ENCODE data around the gene MYOM3.

GRCh38 chr1:24125456-24125855 is 13.5 kb upstream of the MYOM3 start:
- TF ChIP-seq, protein P1, sequence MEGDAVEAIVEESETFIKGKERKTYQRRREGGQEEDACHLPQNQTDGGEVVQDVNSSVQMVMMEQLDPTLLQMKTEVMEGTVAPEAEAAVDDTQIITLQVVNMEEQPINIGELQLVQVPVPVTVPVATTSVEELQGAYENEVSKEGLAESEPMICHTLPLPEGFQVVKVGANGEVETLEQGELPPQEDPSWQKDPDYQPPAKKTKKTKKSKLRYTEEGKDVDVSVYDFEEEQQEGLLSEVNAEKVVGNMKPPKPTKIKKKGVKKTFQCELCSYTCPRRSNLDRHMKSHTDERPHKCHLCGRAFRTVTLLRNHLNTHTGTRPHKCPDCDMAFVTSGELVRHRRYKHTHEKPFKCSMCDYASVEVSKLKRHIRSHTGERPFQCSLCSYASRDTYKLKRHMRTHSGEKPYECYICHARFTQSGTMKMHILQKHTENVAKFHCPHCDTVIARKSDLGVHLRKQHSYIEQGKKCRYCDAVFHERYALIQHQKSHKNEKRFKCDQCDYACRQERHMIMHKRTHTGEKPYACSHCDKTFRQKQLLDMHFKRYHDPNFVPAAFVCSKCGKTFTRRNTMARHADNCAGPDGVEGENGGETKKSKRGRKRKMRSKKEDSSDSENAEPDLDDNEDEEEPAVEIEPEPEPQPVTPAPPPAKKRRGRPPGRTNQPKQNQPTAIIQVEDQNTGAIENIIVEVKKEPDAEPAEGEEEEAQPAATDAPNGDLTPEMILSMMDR (IDR thresholded peaks at IDR 0.05): no peak
- no peak for TF ChIP-seq POLR2AphosphoS5 (IDR thresholded peaks at IDR 0.05; ENCODE audit: low read depth, low read length)
- TF ChIP-seq, protein P2, sequence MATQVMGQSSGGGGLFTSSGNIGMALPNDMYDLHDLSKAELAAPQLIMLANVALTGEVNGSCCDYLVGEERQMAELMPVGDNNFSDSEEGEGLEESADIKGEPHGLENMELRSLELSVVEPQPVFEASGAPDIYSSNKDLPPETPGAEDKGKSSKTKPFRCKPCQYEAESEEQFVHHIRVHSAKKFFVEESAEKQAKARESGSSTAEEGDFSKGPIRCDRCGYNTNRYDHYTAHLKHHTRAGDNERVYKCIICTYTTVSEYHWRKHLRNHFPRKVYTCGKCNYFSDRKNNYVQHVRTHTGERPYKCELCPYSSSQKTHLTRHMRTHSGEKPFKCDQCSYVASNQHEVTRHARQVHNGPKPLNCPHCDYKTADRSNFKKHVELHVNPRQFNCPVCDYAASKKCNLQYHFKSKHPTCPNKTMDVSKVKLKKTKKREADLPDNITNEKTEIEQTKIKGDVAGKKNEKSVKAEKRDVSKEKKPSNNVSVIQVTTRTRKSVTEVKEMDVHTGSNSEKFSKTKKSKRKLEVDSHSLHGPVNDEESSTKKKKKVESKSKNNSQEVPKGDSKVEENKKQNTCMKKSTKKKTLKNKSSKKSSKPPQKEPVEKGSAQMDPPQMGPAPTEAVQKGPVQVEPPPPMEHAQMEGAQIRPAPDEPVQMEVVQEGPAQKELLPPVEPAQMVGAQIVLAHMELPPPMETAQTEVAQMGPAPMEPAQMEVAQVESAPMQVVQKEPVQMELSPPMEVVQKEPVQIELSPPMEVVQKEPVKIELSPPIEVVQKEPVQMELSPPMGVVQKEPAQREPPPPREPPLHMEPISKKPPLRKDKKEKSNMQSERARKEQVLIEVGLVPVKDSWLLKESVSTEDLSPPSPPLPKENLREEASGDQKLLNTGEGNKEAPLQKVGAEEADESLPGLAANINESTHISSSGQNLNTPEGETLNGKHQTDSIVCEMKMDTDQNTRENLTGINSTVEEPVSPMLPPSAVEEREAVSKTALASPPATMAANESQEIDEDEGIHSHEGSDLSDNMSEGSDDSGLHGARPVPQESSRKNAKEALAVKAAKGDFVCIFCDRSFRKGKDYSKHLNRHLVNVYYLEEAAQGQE (IDR thresholded peaks at IDR 0.05; ENCODE audit: insufficient read depth in 1 of 2, low read depth in 2 of 2, low read length in 1 of 2): no peak
- TF ChIP-seq SIN3A (IDR thresholded peaks at IDR 0.05; ENCODE audit: borderline replicate concordance, insufficient read depth, low read depth, low read length): no peak
- TF ChIP-seq TCF7L2 (IDR thresholded peaks at IDR 0.05; ENCODE audit: low read depth, low read length): no peak
